ENCODE measurements around the gene ITGA2.

- TF ChIP-seq CTCF (IDR thresholded peaks at IDR 0.05) (no peak), POLR2A (IDR thresholded peaks at IDR 0.05) (no peak)
Observed at GRCh38 chr5:52993367-52993766, 4.2 kb downstream of the ITGA2 start.
